Measurements from ENCODE around the gene PLBD2. TPM values are rescaled to one million over a fixed set of nuclear protein-coding genes. Genes with fewer than 3 reads are reported as not detected.

Gene PLBD2
- total RNA-seq, 3 donors from 2014 or later = 15.4 to 59.8 (median 26.9) TPM

DNA sequence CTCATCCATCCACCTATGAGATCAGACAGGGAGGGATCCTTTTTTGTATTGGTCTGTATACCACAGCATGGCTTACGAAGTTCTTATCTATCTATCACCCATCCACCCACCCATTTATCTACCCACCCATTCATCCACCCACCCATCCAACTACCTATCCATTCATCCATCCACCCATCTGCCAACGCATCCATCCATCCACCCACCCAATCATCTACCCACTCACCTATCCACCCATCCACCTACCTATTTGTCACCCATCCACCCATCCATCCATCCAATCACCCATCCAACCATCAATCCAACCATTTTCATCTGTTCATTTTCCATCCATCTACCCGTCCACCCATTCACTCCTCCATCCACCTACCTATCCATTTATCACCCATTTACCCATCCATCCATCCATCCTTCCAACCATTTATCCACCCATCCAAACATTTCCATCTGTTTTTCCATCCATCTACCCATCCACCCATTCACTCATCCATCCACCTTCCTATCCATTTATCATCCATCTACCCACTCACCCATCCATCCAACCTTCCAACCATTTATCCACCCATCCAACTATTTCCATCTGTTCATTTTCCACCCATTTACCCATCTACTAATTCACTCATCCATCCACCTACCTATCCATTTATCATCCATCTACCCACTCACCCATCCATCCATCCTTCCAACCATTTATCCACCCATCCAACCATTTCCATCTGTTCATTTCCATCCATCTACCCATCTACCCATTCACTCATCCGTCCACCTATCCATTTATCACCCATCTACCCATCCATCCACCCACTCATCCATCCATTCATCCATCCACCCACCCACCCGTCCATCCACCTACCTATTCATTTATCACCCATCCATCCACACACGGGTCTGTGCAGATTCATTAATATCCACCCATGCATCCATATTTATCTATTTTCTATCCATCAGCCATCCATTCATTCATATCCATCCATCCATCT is 32.0 kb downstream of the PLBD2 start:
- intact Hi-C loops (cut with DNase I; ENCODE audit: low total_unique reads) = no loop called here
- TF ChIP-seq, protein P1, sequence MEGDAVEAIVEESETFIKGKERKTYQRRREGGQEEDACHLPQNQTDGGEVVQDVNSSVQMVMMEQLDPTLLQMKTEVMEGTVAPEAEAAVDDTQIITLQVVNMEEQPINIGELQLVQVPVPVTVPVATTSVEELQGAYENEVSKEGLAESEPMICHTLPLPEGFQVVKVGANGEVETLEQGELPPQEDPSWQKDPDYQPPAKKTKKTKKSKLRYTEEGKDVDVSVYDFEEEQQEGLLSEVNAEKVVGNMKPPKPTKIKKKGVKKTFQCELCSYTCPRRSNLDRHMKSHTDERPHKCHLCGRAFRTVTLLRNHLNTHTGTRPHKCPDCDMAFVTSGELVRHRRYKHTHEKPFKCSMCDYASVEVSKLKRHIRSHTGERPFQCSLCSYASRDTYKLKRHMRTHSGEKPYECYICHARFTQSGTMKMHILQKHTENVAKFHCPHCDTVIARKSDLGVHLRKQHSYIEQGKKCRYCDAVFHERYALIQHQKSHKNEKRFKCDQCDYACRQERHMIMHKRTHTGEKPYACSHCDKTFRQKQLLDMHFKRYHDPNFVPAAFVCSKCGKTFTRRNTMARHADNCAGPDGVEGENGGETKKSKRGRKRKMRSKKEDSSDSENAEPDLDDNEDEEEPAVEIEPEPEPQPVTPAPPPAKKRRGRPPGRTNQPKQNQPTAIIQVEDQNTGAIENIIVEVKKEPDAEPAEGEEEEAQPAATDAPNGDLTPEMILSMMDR (IDR thresholded peaks at IDR 0.05) = no peak
- no peak for TF ChIP-seq POLR2AphosphoS5 (IDR thresholded peaks at IDR 0.05)
- no peak for TF ChIP-seq POLR2A (IDR thresholded peaks at IDR 0.05)
- no peaks in the 10 kb centered on the region for H3K27me3 ChIP-seq
- H3K36me3 ChIP-seq = peaks cover 5% of the 10 kb centered on the region
- no peak overlapping the region for H3K4me3 ChIP-seq
- DNase-seq (ENCODE audit: low spot score in 2 of 2) = no peak
- no peaks in the 10 kb centered on the region for H3K9me3 ChIP-seq
- H3K4me1 ChIP-seq = no peaks in the 10 kb centered on the region
- no peak overlapping the region for H3K27ac ChIP-seq

DNA sequence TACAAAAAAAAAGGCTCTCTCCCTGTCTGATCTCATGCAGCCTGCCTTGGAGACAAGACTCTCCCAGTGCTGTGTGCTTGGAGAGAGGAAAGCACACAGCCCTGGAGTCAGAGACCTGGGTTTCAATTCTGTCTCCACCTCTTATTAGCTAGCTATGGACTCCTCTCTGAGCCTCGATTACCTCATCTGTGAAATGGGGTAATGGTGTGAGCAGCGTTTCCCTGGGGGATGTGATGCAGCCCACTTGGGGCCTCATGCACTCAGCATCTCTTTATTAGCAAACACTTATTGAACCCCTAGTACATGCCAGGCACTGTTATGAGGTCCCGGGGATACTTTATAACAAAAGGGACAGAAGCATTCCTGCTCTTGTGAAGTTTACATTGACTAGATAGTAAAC is 32.8 kb downstream of the PLBD2 start:
- DNase-seq (ENCODE audit: low spot score in 2 of 2) = no peak
- Histone ChIP-seq H3K27ac (no peak overlapping the region), H3K4me3 (no peak overlapping the region), H3K9me3 (no peaks in the 10 kb centered on the region), H3K4me1 (no peaks in the 10 kb centered on the region), H3K27me3 (no peaks in the 10 kb centered on the region), H3K36me3 (peaks cover 5% of the 10 kb centered on the region)
- intact Hi-C loops (cut with DNase I; ENCODE audit: low total_unique reads) = no loop called here
- TF ChIP-seq POLR2AphosphoS5 (IDR thresholded peaks at IDR 0.05) (no peak), POLR2A (IDR thresholded peaks at IDR 0.05) (no peak)
- TF ChIP-seq, protein P1 (IDR thresholded peaks at IDR 0.05) = no peak

DNA sequence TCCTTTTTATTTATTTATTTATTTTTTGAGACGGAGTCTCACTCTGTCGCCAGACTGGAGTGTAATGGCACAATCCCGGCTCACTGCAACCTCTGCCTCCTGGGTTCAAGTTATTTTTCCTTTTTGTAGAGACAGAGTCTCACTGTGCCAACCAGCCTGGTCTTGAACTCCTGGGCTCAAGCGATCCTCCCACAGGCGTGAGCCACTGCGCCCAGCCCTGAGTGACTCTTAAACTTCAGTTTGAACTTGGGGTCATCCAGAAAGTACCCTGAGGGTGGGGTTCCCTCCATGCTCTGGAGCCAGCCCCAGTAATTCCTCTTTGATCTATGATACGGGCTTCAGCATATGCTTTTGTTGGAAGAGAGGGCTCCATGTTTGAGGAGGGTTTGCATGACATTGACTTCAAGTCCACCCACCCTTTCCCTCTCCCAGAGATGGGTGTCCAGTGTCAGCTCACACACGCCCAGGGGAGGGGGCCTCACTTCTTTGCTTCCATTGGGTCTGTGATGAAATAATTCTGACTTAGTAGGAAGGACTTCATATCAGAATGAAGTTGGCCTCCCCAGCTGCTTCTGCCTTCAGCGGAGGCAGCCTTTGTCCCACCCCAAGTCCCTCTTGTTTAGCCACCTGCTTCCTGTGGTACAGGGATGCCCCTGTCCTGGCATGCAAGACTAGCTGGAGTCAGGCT is 33.4 kb downstream of the PLBD2 start:
- Histone ChIP-seq H3K27ac (no peak overlapping the region), H3K4me3 (no peak overlapping the region), H3K9me3 (no peaks in the 10 kb centered on the region), H3K4me1 (no peaks in the 10 kb centered on the region), H3K27me3 (no peaks in the 10 kb centered on the region), H3K36me3 (peaks cover 5% of the 10 kb centered on the region)
- TF ChIP-seq POLR2A (IDR thresholded peaks at IDR 0.05) = no peak
- TF ChIP-seq, protein P1 (IDR thresholded peaks at IDR 0.05) = no peak
- TF ChIP-seq POLR2AphosphoS5 (IDR thresholded peaks at IDR 0.05) = no peak
- DNase-seq (ENCODE audit: low spot score in 2 of 2) = no peak
- intact Hi-C loops (cut with DNase I; ENCODE audit: low total_unique reads) = no loop called here

DNA sequence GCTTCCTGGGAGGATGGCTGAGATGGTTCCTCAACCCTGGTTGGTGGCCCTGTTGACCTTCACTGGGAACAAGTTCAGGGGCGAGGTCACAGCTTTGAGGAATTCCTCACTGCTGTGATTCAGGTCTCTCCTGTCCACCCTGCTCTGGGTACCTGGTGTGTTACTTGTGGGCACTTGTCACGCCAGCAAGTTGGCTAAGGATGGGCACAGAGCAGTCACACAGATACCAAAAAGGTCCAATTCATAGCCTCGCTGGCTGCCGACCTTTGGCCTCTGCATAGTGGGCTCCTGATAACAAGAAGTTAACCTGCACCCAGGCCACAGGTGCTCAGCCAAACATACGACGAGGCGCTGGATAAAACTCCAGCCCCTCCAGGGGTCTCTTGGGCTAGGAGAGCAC is 34.1 kb downstream of the PLBD2 start:
- Histone ChIP-seq H3K36me3 (peaks cover 5% of the 10 kb centered on the region), H3K4me1 (no peaks in the 10 kb centered on the region), H3K9me3 (no peaks in the 10 kb centered on the region), H3K27me3 (no peaks in the 10 kb centered on the region), H3K27ac (no peak overlapping the region), H3K4me3 (no peak overlapping the region)
- TF ChIP-seq, protein P1 (IDR thresholded peaks at IDR 0.05) = no peak
- TF ChIP-seq POLR2A (IDR thresholded peaks at IDR 0.05) (no peak), POLR2AphosphoS5 (IDR thresholded peaks at IDR 0.05) (no peak)
- intact Hi-C loops (cut with DNase I; ENCODE audit: low total_unique reads) = no loop called here
- no peak for DNase-seq (ENCODE audit: low spot score in 2 of 2)

Data from breast epithelium (tissue), 4 donors.